ENCODE results near the gene TCAIM. TPM values are rescaled to one million over a fixed set of nuclear protein-coding genes. Genes with fewer than 3 reads are reported as not detected.
A peak's percentile ranks its signal among the peaks of the same experiment; 100 is the strongest.

The TCAIM gene
- total RNA-seq, 4 donors from 2014 or later, result 26.2 to 33.3 (median 27.7) TPM

DNA sequence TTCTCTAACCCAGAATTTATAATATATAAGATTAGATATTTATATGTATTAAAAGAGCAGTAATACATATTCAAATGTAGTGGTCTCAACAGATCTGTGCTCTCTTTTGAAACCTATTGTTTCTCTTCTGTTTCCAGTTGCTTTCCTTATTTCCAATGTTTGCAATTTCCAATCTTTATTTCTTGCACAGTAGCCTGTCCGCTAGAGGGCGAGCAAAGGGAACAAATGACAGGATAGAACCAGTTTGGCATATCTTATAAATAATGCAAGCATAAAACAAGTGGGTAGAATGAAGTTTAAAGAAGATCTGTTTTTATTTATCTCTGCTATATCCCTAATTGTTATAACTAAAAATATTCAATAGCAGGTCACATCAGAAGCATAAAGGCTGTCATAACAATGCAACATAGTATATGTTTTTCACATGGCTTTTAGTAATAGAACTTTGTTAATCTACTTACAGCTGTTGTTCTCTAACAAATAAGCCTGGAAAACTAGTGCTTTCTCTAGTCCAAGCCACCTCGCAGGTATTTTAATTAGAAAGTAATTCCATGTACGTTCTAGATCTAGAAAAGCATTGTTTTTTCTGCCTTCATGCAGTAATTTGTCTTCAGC, 15.1 kb upstream of the TCAIM start:
- intact Hi-C loops (cut with DNase I), result no loop called here
- H3K27me3 ChIP-seq, result no peaks in the 10 kb centered on the region
- DNase-seq, result peak; percentile 69 to 75
- H3K36me3 ChIP-seq, result no peaks in the 10 kb centered on the region
- H3K4me1 ChIP-seq, result no peaks in the 10 kb centered on the region
- 5 to 10% methylated on average over 4 of the region's 4 CpGs for WGBS, 2 donors
- H3K27ac ChIP-seq, result no peak overlapping the region
- TF ChIP-seq CTCF (IDR thresholded peaks at IDR 0.05), result peak; percentile 55 to 81 (median 76)
- TF ChIP-seq POLR2A (IDR thresholded peaks at IDR 0.05), result no peak
- H3K9me3 ChIP-seq, result no peaks in the 10 kb centered on the region
- H3K4me3 ChIP-seq (replicated peaks in 1 of 3), result no peak overlapping the region

GRCh38 chr3:44324584-44324983, 14.0 kb upstream of the TCAIM start:
- no peak for TF ChIP-seq POLR2A (IDR thresholded peaks at IDR 0.05)
- no peak for TF ChIP-seq CTCF (IDR thresholded peaks at IDR 0.05)
- DNase-seq, result no peak
- Histone ChIP-seq H3K4me1 (no peaks in the 10 kb centered on the region), H3K9me3 (no peaks in the 10 kb centered on the region), H3K27ac (no peak overlapping the region), H3K4me3 (replicated peaks in 1 of 3) (no peak overlapping the region), H3K27me3 (no peaks in the 10 kb centered on the region), H3K36me3 (no peaks in the 10 kb centered on the region)
- intact Hi-C loops (cut with DNase I), result no loop called here

DNA sequence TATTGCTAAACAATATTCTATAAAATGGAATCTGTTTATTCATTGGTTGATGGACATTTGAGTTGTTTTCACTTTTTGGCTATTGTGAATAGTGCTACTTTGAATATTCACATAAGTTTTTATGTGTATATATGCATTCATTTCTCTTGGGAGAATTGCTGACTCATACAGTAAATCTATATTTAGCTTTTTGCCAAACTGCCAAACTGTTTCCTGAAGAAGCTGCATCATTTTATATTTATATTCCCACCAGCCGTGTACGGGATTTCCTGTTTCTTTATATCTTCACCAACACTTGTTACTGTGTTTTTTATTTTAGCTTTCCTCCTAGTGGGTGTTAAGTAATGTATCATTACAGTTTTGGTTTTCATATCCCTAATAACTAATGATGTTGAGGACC, 12.5 kb upstream of the TCAIM start:
- no peaks in the 10 kb centered on the region for H3K36me3 ChIP-seq
- TF ChIP-seq CTCF (IDR thresholded peaks at IDR 0.05) (no peak), POLR2A (IDR thresholded peaks at IDR 0.05) (no peak)
- H3K4me3 ChIP-seq (replicated peaks in 1 of 3), result no peak overlapping the region
- no peak for DNase-seq
- H3K27ac ChIP-seq, result no peak overlapping the region
- intact Hi-C loops (cut with DNase I), result no loop called here
- WGBS, 2 donors, result 52 to 69% methylated on average over 2 of the region's 2 CpGs
- no peaks in the 10 kb centered on the region for H3K27me3 ChIP-seq
- no peaks in the 10 kb centered on the region for H3K9me3 ChIP-seq
- no peaks in the 10 kb centered on the region for H3K4me1 ChIP-seq

- Histone ChIP-seq H3K27ac (no peak overlapping the region), H3K9me3 (no peaks in the 10 kb centered on the region), H3K36me3 (no peaks in the 10 kb centered on the region), H3K4me3 (replicated peaks in 1 of 3) (no peak overlapping the region), H3K27me3 (no peaks in the 10 kb centered on the region), H3K4me1 (no peaks in the 10 kb centered on the region)
- no peak for DNase-seq
- 70 to 73% methylated on average over 3 of the region's 3 CpGs for WGBS, 2 donors
- TF ChIP-seq CTCF (IDR thresholded peaks at IDR 0.05) (no peak), POLR2A (IDR thresholded peaks at IDR 0.05) (no peak)
- intact Hi-C loops (cut with DNase I), result no loop called here
Measured at GRCh38 chr3:44326515-44326914, 12.1 kb upstream of the TCAIM start.

GRCh38 chr3:44329946-44330345, 8.6 kb upstream of the TCAIM start:
- H3K4me3 ChIP-seq (replicated peaks in 1 of 3), result no peak overlapping the region
- H3K27ac ChIP-seq, result no peak overlapping the region
- no peaks in the 10 kb centered on the region for H3K4me1 ChIP-seq
- intact Hi-C loops (cut with DNase I), result loop anchor here (10.0 kb wide), 1 partner anchor 185 kb away; no protein-coding TSS in a partner anchor
- TF ChIP-seq POLR2A (IDR thresholded peaks at IDR 0.05) (no peak), CTCF (IDR thresholded peaks at IDR 0.05) (no peak)
- no peaks in the 10 kb centered on the region for H3K27me3 ChIP-seq
- no peaks in the 10 kb centered on the region for H3K36me3 ChIP-seq
- no peak for DNase-seq
- no peaks in the 10 kb centered on the region for H3K9me3 ChIP-seq

Data from thyroid gland (tissue), 4 donors.